PC-3 (cell line): ENCODE results near the gene PIK3R5. TPM values are rescaled to one million over a fixed set of nuclear protein-coding genes. Genes with fewer than 3 reads are reported as not detected.

ENCODE experiments used
- ATAC-seq: fragments of 200-7000 bp; cut with Tn5 transposase; 2 replicates; pipeline ENCODE4 v1.9.1; 2020; ENCODE audit warnings: mild to moderate bottlenecking, moderate library complexity
- BruUV-seq: library from RNA; stranded (reverse); fragments of 400-500 nt; replicated peaks from 2 replicates; lab custom pipeline; 2021; lab: Mats Ljungman, UMichigan
- CTCF ChIA-PET: fragments of 300-600 bp; sonication (Branson Sonifier 250); formaldehyde crosslinking; loops from one replicate; lab custom pipeline; 2022; ENCODE audit warnings: antibody characterized with exemption; lab: Charles Lee
- POLR2A ChIA-PET: fragments of 300-600 bp; sonication (Branson Sonifier 250); formaldehyde crosslinking; loops from one replicate; lab custom pipeline; 2022; ENCODE audit warnings: antibody characterized with exemption; ENCODE audit not compliant: unreplicated experiment; lab: Charles Lee
- DNase-seq: peaks from one replicate; pipeline ENCODE4 v3.0.0-alpha.2; 2015
- H2AFZ ChIP-seq: fragments of 300-600 bp; sonication (generic); 2 replicates; pipeline ENCODE4 v1.6.0; 2016; ENCODE audit warnings: antibody characterized with exemption, low read length
- H3F3A ChIP-seq: fragments of 300-600 bp; sonication (generic); one replicate; pipeline ENCODE4 v1.6.0; 2017; ENCODE audit warnings: antibody characterized with exemption, low read length, control low read depth, mild to moderate bottlenecking; ENCODE audit not compliant: unreplicated experiment
- H3K27ac ChIP-seq: fragments of 300-600 bp; sonication (generic); 2 replicates; pipeline ENCODE4 v1.5.1; 2016; ENCODE audit warnings: mild to moderate bottlenecking, low read length
- H3K27me3 ChIP-seq: fragments of 300-600 bp; sonication (generic); 2 replicates; pipeline ENCODE4 v1.6.1; 2016; ENCODE audit warnings: low read length, mixed read lengths
- H3K36me3 ChIP-seq: fragments of 300-600 bp; sonication (generic); 2 replicates; pipeline ENCODE4 v1.6.1; 2016; ENCODE audit warnings: low read depth, mixed run types, low read length, mixed read lengths
- H3K4me1 ChIP-seq: fragments of 300-600 bp; sonication (generic); 2 replicates; pipeline ENCODE4 v1.5.1; 2016; ENCODE audit warnings: low read length; ENCODE audit not compliant: insufficient read depth
- H3K4me2 ChIP-seq: fragments of 300-600 bp; sonication (generic); 2 replicates; pipeline ENCODE4 v1.6.0; 2016; ENCODE audit warnings: low read length
- H3K4me3 ChIP-seq: fragments of 300-600 bp; sonication (generic); 2 replicates; pipeline ENCODE4 v1.5.1; 2016; ENCODE audit warnings: mild to moderate bottlenecking, low read length, mixed read lengths
- H3K79me2 ChIP-seq: fragments of 300-600 bp; sonication (generic); 2 replicates; pipeline ENCODE4 v1.6.1; 2017; ENCODE audit warnings: low read length, mixed read lengths
- H3K9ac ChIP-seq: fragments of 300-600 bp; sonication (generic); 2 replicates; pipeline ENCODE4 v1.6.0; 2016; ENCODE audit warnings: mild to moderate bottlenecking, low read length
- H3K9me2 ChIP-seq: fragments of 300-600 bp; sonication (generic); replicated peaks from 2 replicates; pipeline ENCODE4 v1.6.1; 2016; ENCODE audit warnings: mixed run types, low read length, mixed read lengths
- H3K9me3 ChIP-seq: fragments of 300-600 bp; sonication (generic); 2 replicates; pipeline ENCODE4 v1.6.1; 2016; ENCODE audit warnings: low read length, mixed read lengths
- H4K20me1 ChIP-seq: fragments of 300-600 bp; sonication (generic); 2 replicates; pipeline ENCODE4 v1.6.1; 2016; ENCODE audit warnings: low read length, mixed read lengths
- EZH2 ChIP-seq: fragments of 300-600 bp; sonication (generic); IDR thresholded peaks from one replicate; pipeline ENCODE4 v1.6.1; 2017; ENCODE audit warnings: antibody characterized with exemption, mild to moderate bottlenecking, low read length; ENCODE audit not compliant: unreplicated experiment
- EZH2phosphoT487 ChIP-seq: fragments of 300-600 bp; sonication (generic); IDR thresholded peaks from 2 replicates; pipeline ENCODE4 v1.6.1; 2018; ENCODE audit warnings: mild to moderate bottlenecking, antibody characterized with exemption, low read length, borderline replicate concordance
- intact Hi-C: fragments of 100-400 bp; cut with micrococcal nuclease; formaldehyde crosslinking; loops from 2 replicates; pipeline ENCODE4 v1.9.0; 2023
- total RNA-seq: library from RNA; depleted of rRNA; stranded (reverse); fragments of >200 nt; gene quantifications from 2 replicates; pipeline ENCODE4 v1.2.3, GENCODE V29; 2014
- TF ChIP-seq, protein P1 (sequence below): fragments of 300-600 bp; sonication (generic); conservative IDR thresholded peaks from 2 replicates; pipeline ENCODE4 v1.5.1; 2017; ENCODE audit warnings: antibody characterized with exemption, low read depth, mild to moderate bottlenecking, low read length

The PIK3R5 gene
- total RNA-seq, 1 experiment from 2014 or later: not detected

DNA sequence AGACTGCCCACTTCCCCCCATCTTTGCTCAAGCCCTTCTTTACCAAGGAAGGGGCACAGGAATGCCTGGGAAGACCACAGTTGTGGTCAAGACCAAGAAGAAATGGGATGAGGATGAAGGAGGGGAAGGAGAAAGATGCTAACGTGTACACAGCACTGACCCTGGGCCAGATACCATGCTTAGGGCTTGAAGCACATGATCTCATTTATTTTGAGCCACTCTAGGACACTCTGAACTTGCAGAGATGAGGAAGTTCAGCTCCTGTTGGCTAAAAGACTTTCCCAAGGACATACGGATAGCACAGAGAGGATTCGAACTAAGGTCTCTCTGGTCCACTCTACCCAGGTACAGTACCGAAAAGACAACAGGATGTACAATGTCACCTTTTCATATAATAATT lies 42.6 kb downstream of the PIK3R5 start:
- Histone ChIP-seq H3K27me3 (no peaks in the 10 kb centered on the region), H3K4me2 (no peak overlapping the region)
- BruUV-seq: no TSS peak

DNA sequence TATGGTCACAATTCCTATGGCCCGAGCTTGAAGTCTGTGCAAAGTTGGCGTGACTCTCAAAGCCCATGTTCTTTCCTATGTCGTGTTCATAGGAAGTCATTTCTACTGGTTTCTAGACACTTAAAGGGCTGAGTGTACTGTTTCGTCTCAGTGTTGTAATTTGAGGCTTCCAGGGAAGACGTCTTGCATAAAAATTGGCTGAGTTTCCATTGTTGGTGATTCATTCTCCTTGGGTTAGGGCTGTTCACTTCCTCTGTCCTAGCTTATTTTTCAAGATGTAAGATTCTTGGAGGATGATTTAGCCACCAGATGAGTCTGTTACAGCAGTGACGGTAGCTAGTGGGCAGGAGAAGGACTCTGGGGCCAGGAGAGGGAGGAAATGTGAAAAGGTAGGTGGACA lies 43.1 kb downstream of the PIK3R5 start:
- CTCF ChIA-PET: no interaction called here
- POLR2A ChIA-PET: no interaction called here
- Histone ChIP-seq H4K20me1 (no peaks in the 10 kb centered on the region), H3K9me2 (no peaks in the 10 kb centered on the region), H3K79me2 (no peaks in the 10 kb centered on the region), H3K27ac (no peak overlapping the region), H3K9me3 (no peaks in the 10 kb centered on the region), H3K27me3 (no peaks in the 10 kb centered on the region), H3K4me1 (no peaks in the 10 kb centered on the region), H3K36me3 (no peaks in the 10 kb centered on the region), H3K4me3 (no peak overlapping the region), H3K4me2 (no peak overlapping the region), H3F3A (no peaks in the 10 kb centered on the region), H3K9ac (no peak overlapping the region), H2AFZ (no peak overlapping the region)
- ATAC-seq (peak; percentile 40; the same call in 1 of the 2 replicates), DNase-seq (peak; percentile 76)
- TF ChIP-seq, protein P1, sequence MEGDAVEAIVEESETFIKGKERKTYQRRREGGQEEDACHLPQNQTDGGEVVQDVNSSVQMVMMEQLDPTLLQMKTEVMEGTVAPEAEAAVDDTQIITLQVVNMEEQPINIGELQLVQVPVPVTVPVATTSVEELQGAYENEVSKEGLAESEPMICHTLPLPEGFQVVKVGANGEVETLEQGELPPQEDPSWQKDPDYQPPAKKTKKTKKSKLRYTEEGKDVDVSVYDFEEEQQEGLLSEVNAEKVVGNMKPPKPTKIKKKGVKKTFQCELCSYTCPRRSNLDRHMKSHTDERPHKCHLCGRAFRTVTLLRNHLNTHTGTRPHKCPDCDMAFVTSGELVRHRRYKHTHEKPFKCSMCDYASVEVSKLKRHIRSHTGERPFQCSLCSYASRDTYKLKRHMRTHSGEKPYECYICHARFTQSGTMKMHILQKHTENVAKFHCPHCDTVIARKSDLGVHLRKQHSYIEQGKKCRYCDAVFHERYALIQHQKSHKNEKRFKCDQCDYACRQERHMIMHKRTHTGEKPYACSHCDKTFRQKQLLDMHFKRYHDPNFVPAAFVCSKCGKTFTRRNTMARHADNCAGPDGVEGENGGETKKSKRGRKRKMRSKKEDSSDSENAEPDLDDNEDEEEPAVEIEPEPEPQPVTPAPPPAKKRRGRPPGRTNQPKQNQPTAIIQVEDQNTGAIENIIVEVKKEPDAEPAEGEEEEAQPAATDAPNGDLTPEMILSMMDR: no peak
- no peak for TF ChIP-seq EZH2
- TF ChIP-seq EZH2phosphoT487: no peak
- no TSS peak for BruUV-seq
- intact Hi-C loops: no loop called here

More for the DNA sequence above, 42.6 kb downstream of the PIK3R5 start:
- Histone ChIP-seq H3K4me1 (no peaks in the 10 kb centered on the region), H3K36me3 (no peaks in the 10 kb centered on the region), H3K9me3 (0 out of 2 replicates have a peak, but pooled peaks cover under 1% of the 10 kb centered on the region), H3K9me2 (no peaks in the 10 kb centered on the region), H2AFZ (no peak overlapping the region), H3K9ac (no peak overlapping the region), H3K4me3 (no peak overlapping the region), H3K27ac (no peak overlapping the region), H3F3A (no peaks in the 10 kb centered on the region), H3K79me2 (no peaks in the 10 kb centered on the region), H4K20me1 (no peaks in the 10 kb centered on the region)
- ChIA-PET POLR2A (no interaction called here), CTCF (no interaction called here)
- intact Hi-C loops: no loop called here
- ATAC-seq (no peak), DNase-seq (no peak)
- no peak for TF ChIP-seq EZH2
- TF ChIP-seq, protein P1: no peak
- TF ChIP-seq EZH2phosphoT487: no peak

DNA sequence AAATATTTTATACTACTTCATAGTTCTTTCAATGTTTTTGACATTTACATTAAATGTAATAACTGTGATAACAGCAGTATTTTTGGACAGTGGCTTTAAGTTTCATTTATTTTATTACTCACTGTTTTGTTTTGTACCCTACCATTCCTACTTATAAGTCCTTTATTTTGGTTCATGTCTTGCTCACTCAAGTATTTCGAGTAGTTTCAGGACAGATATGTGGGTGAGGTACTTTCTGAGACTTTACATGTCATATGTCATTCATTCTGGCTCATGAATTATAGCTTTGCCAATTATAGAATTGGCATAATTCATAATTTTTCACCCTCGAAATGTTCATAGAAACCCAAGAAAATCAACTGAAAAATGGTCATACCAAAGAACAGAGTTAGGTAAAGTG lies 44.4 kb downstream of the PIK3R5 start:
- Histone ChIP-seq H3F3A (no peaks in the 10 kb centered on the region), H3K4me3 (no peak overlapping the region), H3K36me3 (no peaks in the 10 kb centered on the region), H3K9me2 (no peaks in the 10 kb centered on the region), H3K9ac (no peak overlapping the region), H3K79me2 (no peaks in the 10 kb centered on the region), H3K27me3 (no peaks in the 10 kb centered on the region), H3K4me2 (no peak overlapping the region), H3K4me1 (peaks cover under 1% of the 10 kb centered on the region; the same call in 1 of the 2 replicates), H3K9me3 (no peaks in the 10 kb centered on the region), H4K20me1 (no peaks in the 10 kb centered on the region), H3K27ac (no peak overlapping the region), H2AFZ (no peak overlapping the region)
- ChIA-PET CTCF (no interaction called here), POLR2A (no interaction called here)
- TF ChIP-seq EZH2phosphoT487 (no peak), EZH2 (no peak)
- TF ChIP-seq, protein P1: no peak
- BruUV-seq: no TSS peak
- DNase-seq (no peak), ATAC-seq (no peak)
- intact Hi-C loops: no loop called here
